ENCODE results near the gene IGLL1.

The IGLL1 gene

DNA sequence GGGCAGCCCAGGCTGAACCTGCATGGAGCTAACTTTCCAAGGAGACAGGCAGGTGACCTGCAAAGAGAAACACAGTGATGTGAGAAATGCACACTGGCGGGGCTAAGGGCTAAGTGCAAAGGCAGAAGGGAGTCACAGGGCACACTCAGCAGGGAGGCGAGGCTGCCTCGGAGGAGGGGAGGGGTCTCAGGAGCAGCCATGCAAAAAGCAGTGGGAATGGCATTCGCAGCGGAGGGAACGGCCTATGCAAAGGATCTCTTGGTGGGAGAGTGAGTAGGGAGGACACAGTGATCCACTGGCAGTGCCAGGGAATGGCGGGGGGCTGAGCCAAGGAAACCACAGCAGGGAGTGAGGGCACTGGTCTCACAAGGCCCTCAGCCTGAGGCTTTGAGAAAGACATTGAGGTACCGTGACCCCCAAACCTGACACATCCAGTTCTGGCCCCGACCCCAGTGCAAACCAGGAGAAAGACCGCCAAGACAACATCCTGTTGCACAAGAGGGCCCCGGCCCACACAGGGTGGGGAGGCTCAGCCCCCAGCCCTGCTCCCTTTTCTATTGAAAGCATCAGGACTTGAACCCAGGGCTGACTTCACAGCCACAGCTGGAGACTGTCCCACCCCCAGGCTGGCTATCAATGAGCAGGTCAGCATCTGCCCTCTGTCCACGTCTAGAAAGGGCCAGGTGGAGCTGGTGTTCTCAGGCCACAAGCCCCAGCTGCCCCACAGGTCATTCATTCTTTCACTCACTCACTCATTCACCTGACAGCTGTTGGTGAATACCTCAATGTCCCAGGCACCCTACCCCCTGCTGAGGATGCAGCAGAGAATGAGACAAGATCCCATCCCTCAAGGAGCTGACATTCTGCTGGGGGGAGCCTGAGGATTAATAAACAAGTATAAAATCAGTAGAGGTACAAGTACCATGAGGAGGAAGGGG is 50.7 kb downstream of the IGLL1 start:
- TF ChIP-seq POLR2AphosphoS5 (IDR thresholded peaks at IDR 0.05; ENCODE audit: low read depth) (no peak), SPI1 (IDR thresholded peaks at IDR 0.05; ENCODE audit: borderline replicate concordance, low read depth) (no peak)
- TF ChIP-seq, protein P1, sequence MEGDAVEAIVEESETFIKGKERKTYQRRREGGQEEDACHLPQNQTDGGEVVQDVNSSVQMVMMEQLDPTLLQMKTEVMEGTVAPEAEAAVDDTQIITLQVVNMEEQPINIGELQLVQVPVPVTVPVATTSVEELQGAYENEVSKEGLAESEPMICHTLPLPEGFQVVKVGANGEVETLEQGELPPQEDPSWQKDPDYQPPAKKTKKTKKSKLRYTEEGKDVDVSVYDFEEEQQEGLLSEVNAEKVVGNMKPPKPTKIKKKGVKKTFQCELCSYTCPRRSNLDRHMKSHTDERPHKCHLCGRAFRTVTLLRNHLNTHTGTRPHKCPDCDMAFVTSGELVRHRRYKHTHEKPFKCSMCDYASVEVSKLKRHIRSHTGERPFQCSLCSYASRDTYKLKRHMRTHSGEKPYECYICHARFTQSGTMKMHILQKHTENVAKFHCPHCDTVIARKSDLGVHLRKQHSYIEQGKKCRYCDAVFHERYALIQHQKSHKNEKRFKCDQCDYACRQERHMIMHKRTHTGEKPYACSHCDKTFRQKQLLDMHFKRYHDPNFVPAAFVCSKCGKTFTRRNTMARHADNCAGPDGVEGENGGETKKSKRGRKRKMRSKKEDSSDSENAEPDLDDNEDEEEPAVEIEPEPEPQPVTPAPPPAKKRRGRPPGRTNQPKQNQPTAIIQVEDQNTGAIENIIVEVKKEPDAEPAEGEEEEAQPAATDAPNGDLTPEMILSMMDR (IDR thresholded peaks at IDR 0.05; ENCODE audit: insufficient read depth, low read length): no peak
- TF ChIP-seq, protein P2, sequence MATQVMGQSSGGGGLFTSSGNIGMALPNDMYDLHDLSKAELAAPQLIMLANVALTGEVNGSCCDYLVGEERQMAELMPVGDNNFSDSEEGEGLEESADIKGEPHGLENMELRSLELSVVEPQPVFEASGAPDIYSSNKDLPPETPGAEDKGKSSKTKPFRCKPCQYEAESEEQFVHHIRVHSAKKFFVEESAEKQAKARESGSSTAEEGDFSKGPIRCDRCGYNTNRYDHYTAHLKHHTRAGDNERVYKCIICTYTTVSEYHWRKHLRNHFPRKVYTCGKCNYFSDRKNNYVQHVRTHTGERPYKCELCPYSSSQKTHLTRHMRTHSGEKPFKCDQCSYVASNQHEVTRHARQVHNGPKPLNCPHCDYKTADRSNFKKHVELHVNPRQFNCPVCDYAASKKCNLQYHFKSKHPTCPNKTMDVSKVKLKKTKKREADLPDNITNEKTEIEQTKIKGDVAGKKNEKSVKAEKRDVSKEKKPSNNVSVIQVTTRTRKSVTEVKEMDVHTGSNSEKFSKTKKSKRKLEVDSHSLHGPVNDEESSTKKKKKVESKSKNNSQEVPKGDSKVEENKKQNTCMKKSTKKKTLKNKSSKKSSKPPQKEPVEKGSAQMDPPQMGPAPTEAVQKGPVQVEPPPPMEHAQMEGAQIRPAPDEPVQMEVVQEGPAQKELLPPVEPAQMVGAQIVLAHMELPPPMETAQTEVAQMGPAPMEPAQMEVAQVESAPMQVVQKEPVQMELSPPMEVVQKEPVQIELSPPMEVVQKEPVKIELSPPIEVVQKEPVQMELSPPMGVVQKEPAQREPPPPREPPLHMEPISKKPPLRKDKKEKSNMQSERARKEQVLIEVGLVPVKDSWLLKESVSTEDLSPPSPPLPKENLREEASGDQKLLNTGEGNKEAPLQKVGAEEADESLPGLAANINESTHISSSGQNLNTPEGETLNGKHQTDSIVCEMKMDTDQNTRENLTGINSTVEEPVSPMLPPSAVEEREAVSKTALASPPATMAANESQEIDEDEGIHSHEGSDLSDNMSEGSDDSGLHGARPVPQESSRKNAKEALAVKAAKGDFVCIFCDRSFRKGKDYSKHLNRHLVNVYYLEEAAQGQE (IDR thresholded peaks at IDR 0.05; ENCODE audit: insufficient replicate concordance, low read depth): no peak
- Histone ChIP-seq H3K27me3 (ENCODE audit: insufficient read depth, poor library complexity, severe bottlenecking) (no peaks in the 10 kb centered on the region), H3K4me3 (replicated peaks; ENCODE audit: insufficient read depth, low read length) (no peak overlapping the region), H3K27ac (replicated peaks) (no peak overlapping the region)
- no peak for DNase-seq (ENCODE audit: low read depth in 1 of 2, low spot score in 1 of 2)

DNA sequence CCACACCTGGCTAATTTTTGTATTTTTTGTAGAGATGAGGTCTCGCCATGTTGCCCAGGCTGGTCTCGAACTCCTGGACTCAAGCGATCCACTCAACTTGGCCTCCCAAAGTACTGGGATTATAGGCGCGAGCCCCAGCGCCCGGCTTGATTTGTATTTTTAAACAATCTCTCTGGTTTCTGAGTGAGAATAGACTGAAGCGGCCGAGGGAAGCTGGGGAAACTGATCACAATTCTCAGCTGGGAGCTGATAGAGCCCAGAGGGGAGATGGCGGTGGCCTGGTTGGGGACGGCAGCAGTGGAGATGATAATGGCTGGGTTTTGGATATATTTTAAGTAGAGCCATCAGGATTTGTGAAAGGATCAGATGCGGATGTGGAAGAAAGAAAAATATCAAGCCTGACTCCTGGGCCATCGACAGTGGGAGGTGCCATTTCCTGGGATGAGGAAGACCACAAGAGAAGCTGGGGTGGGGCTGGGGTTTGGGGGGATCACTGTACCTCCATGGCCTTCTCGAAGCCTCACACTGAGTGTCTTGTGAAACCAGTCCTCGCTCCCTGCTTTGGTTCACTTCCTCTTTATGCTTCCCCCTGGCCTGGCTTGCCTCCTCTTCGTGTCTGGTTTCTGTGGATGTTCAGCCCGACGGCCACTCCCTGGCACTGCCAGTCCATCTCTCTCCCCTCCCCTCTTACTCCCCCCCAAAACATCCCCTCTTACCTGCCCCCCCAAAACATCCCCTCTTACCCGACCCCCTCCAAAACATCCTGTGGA is 51.9 kb downstream of the IGLL1 start:
- H3K27ac ChIP-seq (replicated peaks): no peak overlapping the region
- TF ChIP-seq, protein P1 (IDR thresholded peaks at IDR 0.05; ENCODE audit: insufficient read depth, low read length): no peak
- TF ChIP-seq GABPA (IDR thresholded peaks at IDR 0.05; ENCODE audit: low read depth) (no peak), SPI1 (IDR thresholded peaks at IDR 0.05; ENCODE audit: borderline replicate concordance, low read depth) (peak; percentile 92), POLR2AphosphoS5 (IDR thresholded peaks at IDR 0.05; ENCODE audit: low read depth) (no peak)
- TF ChIP-seq, protein P2 (IDR thresholded peaks at IDR 0.05; ENCODE audit: insufficient replicate concordance, low read depth): no peak
- DNase-seq (ENCODE audit: low read depth in 1 of 2, low spot score in 1 of 2): peak in 1 of 2 experiments; percentile 37
- H3K27me3 ChIP-seq (ENCODE audit: insufficient read depth, poor library complexity, severe bottlenecking): peaks cover 2% of the 10 kb centered on the region
- no peak overlapping the region for H3K4me3 ChIP-seq (replicated peaks; ENCODE audit: insufficient read depth, low read length)

DNA sequence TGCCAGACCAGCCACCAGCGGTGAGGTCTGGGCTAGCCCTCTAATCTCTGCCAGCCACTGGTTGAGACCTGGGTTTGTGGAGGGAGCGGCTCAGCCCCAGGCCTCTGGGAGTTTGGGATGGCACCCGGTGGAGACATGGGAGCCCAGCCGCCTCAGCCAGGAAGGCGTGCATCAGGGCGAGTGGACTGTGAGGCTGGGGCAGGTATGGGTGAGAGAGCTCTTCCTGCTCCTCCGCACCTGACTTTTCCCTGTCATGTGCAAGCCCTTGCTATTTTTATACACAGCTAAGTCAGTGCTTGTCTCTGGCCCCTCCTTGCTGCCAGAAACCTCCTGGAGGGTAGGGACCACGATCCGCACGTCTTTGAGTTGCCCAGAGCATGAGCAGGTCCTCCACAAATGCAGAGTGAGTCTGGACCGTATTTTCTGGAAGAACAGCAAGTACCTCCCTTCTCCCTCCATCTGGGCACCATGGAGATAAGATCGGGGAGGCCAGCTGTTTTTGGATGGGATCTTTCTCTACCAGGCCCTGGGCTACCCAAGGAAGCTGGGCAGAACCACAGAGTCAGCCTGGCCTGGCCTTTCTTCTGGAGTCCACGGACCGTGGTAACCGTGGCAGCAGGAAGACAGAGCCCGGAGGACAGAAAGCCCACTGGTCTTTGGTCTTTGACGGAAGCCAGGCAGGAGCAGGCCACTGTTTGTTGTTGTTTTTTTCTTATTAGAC is 53.3 kb downstream of the IGLL1 start:
- Histone ChIP-seq H3K27me3 (ENCODE audit: insufficient read depth, poor library complexity, severe bottlenecking) (peaks cover 8% of the 10 kb centered on the region), H3K27ac (replicated peaks) (no peak overlapping the region), H3K4me3 (replicated peaks; ENCODE audit: insufficient read depth, low read length) (no peak overlapping the region)
- DNase-seq (ENCODE audit: low read depth in 1 of 2, low spot score in 1 of 2): no peak
- TF ChIP-seq SPI1 (IDR thresholded peaks at IDR 0.05; ENCODE audit: borderline replicate concordance, low read depth) (no peak), POLR2AphosphoS5 (IDR thresholded peaks at IDR 0.05; ENCODE audit: low read depth) (no peak)
- TF ChIP-seq, protein P1 (IDR thresholded peaks at IDR 0.05; ENCODE audit: insufficient read depth, low read length): no peak
- TF ChIP-seq, protein P2 (IDR thresholded peaks at IDR 0.05; ENCODE audit: insufficient replicate concordance, low read depth): no peak
